Nephron progenitor cell (in vitro differentiated cells): ENCODE data around the gene OLA1.

ENCODE experiments used
- DNase-seq: peaks from one replicate; pipeline ENCODE4 v3.0.0; 2021
- H3K27ac Mint-ChIP-seq: 2 replicates; pipeline ENCODE4 v1.8.0; 2021; ENCODE audit warnings: mild to moderate bottlenecking, moderate library complexity, mixed read lengths
- H3K27me3 Mint-ChIP-seq: 2 replicates; pipeline ENCODE4 v1.8.0; 2021; ENCODE audit warnings: mild to moderate bottlenecking, low read depth, mixed read lengths; ENCODE audit not compliant: poor library complexity
- H3K36me3 Mint-ChIP-seq: 2 replicates; pipeline ENCODE4 v1.8.0; 2021; ENCODE audit warnings: low read depth, mixed read lengths
- H3K4me1 Mint-ChIP-seq: 2 replicates; pipeline ENCODE4 v1.8.0; 2021; ENCODE audit warnings: mixed read lengths
- H3K4me3 Mint-ChIP-seq: 2 replicates; pipeline ENCODE4 v1.8.0; 2021; ENCODE audit warnings: mild to moderate bottlenecking, moderate library complexity, mixed read lengths
- H3K9me3 Mint-ChIP-seq: 2 replicates; pipeline ENCODE4 v1.8.0; 2021; ENCODE audit warnings: mild to moderate bottlenecking, moderate library complexity, mixed read lengths
- CTCF ChIP-seq: fragments of 200-600 bp; sonication (generic); IDR thresholded peaks from 2 replicates; pipeline ENCODE4 v1.5.0; 2021; ENCODE audit warnings: antibody characterized with exemption

OLA1 gene

DNA sequence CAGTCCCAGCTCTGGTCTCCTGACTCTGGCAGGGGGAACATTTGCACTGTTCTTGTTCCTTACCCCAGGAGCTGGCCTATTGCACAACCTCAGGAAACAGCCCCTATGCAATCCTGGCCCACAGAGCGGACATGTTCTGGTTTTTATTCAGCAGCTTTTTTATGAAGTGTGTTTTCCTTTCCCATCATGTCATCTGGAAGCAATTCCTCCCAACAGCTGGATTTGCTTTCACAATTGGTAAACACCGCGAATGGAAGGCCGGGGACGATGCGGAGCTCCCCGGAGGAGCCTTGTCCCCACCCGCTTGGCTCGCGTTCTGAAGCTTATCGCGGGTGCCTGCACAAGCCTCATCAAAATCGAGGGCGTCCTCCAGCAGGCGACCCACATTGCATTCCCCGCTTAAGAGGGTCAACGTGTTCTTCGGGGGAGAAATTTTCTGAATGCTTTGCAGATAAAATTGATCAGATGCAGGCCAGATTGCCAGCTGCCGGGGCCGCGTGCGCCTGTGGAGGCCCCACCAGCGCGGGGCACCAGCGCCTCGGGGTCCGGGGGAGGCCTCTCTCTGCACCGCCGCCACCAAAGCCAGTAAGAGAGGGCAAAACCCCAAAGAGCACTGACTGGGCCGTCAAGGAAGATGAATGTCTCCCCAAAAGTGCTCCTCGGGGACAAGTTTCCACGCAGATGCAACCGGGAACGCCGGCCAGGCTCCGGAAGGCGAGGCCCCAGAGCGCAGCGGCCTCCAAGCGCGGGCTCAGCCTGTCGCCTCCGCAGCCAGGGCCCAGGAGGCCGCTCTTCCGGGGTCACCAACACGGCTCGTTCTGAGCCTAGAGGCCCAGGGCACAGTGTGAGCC lies 222.8 kb downstream of the OLA1 start:
- DNase-seq = no peak
- H3K4me1 Mint-ChIP-seq = peaks cover 67% of the 10 kb centered on the region

GRCh38 chr2:174024524-174025270 lies 223.6 kb downstream of the OLA1 start:
- Mint-ChIP-seq H3K4me1 (peaks cover 67% of the 10 kb centered on the region), H3K36me3 (no peaks in the 10 kb centered on the region), H3K4me3 (no peak overlapping the region), H3K27me3 (no peaks in the 10 kb centered on the region), H3K27ac (peak overlapping the region; percentile 89), H3K9me3 (no peaks in the 10 kb centered on the region)
- no peak for DNase-seq
- no peak for TF ChIP-seq CTCF

More for the DNA sequence above, 222.8 kb downstream of the OLA1 start:
- TF ChIP-seq CTCF = no peak
- Mint-ChIP-seq H3K27ac (peak overlapping the region; percentile 89), H3K36me3 (no peaks in the 10 kb centered on the region), H3K27me3 (no peaks in the 10 kb centered on the region), H3K4me3 (no peak overlapping the region), H3K9me3 (no peaks in the 10 kb centered on the region)

DNA sequence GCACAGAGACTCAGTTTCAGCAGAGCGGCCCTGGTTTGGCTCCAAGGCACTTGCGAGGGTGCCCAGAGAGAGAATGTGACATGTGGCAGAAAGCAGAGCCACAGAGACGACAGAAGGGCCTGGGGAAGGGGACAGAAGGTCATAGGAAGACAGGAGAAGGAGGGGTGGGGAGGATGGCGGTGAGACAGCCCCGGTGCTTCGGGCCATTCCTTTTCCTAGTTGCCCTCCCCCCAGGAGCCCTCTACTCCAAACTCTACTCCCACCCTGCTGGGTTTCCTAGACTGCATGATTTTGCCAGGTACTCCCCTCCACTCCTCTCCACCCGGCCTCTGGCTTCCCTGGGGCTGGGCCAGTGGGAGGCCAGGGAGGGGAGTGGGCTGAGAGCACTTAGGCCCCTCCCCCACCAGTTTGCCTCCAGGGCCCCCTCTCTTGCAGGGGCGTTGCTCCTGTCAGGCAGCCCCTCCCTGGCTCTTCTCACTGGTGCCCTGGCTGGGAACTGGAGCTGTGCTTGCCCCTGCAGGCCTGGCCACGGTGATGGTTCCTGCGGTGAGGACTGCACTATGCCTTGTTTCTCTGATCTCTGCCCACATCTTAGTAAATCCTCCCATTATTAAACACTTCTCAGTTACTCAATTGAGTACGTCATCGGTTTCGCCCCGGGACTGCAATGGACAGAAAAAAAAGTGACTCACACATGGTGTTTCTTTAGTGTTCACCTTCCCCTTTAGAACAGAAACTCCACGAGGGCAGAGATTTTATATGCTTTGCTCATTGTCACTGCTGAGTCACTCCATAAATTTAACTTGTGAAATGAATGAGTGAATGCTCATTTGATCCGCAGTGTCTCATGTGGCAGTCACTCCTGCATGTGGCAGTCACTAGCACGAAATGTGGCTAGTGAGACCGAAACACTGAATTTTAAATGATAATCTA lies 224.5 kb downstream of the OLA1 start:
- H3K4me3 Mint-ChIP-seq = no peak overlapping the region
- DNase-seq = peak; percentile 64
- no peaks in the 10 kb centered on the region for H3K9me3 Mint-ChIP-seq
- H3K27me3 Mint-ChIP-seq = no peaks in the 10 kb centered on the region
- H3K36me3 Mint-ChIP-seq = no peaks in the 10 kb centered on the region
- peak overlapping the region; percentile 89 for H3K27ac Mint-ChIP-seq
- no peak for TF ChIP-seq CTCF
- H3K4me1 Mint-ChIP-seq = peaks cover 70% of the 10 kb centered on the region
